Measurements from ENCODE around the gene CAB39.
A peak's percentile ranks its signal among the peaks of the same experiment; 100 is the strongest.

The CAB39 gene

GRCh38 chr2:230796280-230796862 is 83.7 kb downstream of the CAB39 start:
- Histone ChIP-seq H3K4me3 (ENCODE audit: low read depth, low read length) (no peak overlapping the region), H3K27ac (no peak overlapping the region), H3K36me3 (replicated peaks) (peaks cover 6% of the 10 kb centered on the region), H3K27me3 (replicated peaks) (no peaks in the 10 kb centered on the region)
- in situ Hi-C loops (cut with HindIII; ENCODE audit: low pct_ligation_motif_present, low sequenced_read_pairs), result no loop called here
- no peak for TF ChIP-seq CTCF (IDR thresholded peaks at IDR 0.05; ENCODE audit: low read depth, low read length, missing control alignments)
- DNase-seq, result peak; percentile 74

DNA sequence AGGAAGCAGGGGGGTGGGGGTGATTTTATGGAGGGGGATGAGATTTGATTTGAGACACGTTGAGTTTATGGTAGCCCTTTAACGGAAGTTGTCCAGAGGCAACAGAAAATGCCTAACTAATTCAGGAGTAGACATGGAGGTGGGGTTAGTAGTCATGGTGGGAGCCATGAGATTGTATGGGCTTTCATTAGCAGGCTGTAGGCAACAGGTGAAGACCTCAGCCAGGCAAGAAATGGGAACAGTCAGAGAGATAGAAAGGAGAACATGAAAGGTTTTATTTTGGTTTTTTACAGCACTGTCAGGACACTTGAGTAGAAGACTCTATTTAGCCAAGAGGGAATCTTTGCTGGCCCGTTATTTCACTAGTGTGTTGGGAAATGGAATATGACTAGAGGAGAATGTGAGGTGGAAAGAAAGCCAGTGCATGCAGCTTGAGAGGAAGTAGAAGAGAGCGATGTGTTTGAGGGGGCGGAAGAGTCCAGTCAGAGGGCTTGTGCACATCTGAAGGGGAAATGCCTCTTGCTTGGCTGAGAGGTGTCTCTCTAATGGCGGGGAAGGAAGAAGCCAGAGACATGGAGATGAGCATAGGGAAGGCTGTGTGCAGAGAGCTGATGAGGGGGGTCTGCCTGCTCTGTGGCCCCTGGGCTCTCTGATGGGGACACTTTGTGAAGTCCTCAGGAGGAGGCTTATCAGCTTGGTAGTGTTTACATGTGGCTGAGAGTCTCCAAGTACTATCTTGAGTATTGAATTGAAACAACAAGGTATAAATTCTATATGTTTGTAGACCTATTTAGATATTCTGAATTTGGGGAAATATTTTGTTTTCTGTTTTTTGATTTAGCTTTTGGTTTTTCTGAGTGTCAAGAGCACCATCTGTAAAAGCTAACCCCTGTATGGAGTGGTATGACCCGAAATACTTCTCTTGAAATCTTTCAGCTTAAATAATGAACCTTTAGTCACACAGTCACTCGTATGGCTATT is 85.2 kb downstream of the CAB39 start:
- Histone ChIP-seq H3K4me3 (ENCODE audit: low read depth, low read length) (no peak overlapping the region), H3K27ac (no peak overlapping the region), H3K36me3 (replicated peaks) (peaks cover 6% of the 10 kb centered on the region), H3K27me3 (replicated peaks) (no peaks in the 10 kb centered on the region)
- no peak for TF ChIP-seq CTCF (IDR thresholded peaks at IDR 0.05; ENCODE audit: low read depth, low read length, missing control alignments)
- in situ Hi-C loops (cut with HindIII; ENCODE audit: low pct_ligation_motif_present, low sequenced_read_pairs), result no loop called here
- DNase-seq, result peak; percentile 32

DNA sequence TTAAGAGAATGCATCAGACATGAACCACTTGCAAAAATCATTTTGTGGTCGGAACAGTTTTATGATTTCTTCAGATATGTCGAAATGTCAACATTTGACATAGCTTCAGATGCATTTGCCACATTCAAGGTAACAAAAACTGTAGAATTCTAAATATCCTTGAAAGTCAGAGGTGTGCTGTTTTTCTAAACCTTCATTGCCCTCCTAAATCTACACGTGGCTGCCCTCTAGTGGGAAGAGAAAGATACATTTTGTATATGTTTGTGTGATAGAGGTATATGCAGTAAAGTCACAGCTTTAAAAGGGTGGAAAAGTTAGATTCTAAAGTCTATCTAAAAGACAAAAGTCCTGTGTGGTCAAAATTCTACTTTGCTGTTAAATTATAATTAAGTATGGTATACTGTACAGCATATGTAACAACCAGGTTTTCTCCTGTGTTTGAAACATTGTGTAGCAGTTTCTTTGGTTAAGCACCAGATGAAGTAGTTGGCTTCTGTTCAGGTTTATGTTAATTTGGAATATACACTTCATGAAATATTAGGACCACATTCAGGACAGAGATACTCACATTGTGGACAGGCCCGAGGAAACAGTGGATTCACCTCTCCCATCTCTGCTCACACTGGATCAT is 86.2 kb downstream of the CAB39 start:
- Histone ChIP-seq H3K4me3 (ENCODE audit: low read depth, low read length) (no peak overlapping the region), H3K27me3 (replicated peaks) (no peaks in the 10 kb centered on the region), H3K36me3 (replicated peaks) (peaks cover 6% of the 10 kb centered on the region), H3K27ac (no peak overlapping the region)
- DNase-seq, result peak; percentile 32
- in situ Hi-C loops (cut with HindIII; ENCODE audit: low pct_ligation_motif_present, low sequenced_read_pairs), result no loop called here
- peak; percentile 58 for TF ChIP-seq CTCF (IDR thresholded peaks at IDR 0.05; ENCODE audit: low read depth, low read length, missing control alignments)

DNA sequence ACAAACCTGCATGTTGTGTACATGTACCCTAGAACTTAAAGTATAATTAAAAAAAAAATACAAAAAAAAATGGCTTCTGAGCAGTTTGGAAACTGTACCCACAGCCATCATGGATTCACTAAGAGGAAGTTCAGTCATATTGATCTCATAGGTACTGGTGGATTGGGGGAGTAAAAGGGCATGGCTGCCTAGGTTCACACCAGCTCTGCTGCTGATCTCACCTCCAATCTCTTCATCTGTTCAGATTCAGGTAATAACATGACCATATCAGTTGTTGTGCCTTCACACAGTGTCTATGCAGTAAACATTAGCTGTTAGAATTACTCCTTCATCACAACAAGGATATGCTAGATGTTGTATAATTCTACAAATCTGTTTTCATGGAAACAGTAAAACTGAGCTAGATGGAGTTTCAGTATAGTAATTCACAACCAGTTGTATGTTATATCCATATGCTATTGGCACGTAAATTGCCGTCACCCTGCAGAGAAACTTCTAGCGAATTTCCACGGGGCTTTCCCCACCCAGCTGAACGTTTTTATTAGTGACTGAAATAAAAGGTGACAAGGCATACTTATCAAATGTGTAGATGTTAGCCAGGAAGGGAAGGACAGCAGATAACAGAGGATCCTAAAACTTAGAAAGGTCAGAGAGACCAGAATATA is 92.8 kb downstream of the CAB39 start:
- TF ChIP-seq CTCF (IDR thresholded peaks at IDR 0.05; ENCODE audit: low read depth, low read length, missing control alignments), result no peak
- in situ Hi-C loops (cut with HindIII; ENCODE audit: low pct_ligation_motif_present, low sequenced_read_pairs), result no loop called here
- H3K27ac ChIP-seq, result no peak overlapping the region
- no peak overlapping the region for H3K4me3 ChIP-seq (ENCODE audit: low read depth, low read length)
- no peaks in the 10 kb centered on the region for H3K27me3 ChIP-seq (replicated peaks)
- no peaks in the 10 kb centered on the region for H3K36me3 ChIP-seq (replicated peaks)
- no peak for DNase-seq

DNA sequence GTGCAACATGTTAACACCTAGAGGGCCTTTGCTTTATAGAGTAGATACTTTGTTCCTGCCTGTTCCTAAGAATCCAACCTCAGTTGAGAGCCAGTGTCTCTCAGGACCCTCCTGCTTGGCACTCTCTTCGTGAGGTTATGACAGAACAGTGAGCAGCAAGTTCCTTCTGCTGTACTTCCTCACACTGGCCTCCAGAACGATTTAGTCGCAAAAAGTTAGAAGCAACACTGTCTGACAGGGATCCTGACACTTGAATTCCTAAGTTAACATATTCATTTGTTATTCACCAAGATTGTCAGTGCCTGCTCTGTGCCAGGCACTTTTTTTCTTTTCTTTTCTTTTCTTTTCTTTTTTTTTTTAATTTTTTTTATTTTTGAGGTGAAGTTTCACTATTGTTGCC is 95.1 kb downstream of the CAB39 start:
- DNase-seq, result no peak
- Histone ChIP-seq H3K36me3 (replicated peaks) (peaks cover 5% of the 10 kb centered on the region), H3K27ac (no peak overlapping the region), H3K4me3 (ENCODE audit: low read depth, low read length) (no peak overlapping the region), H3K27me3 (replicated peaks) (no peaks in the 10 kb centered on the region)
- in situ Hi-C loops (cut with HindIII; ENCODE audit: low pct_ligation_motif_present, low sequenced_read_pairs), result no loop called here
- TF ChIP-seq CTCF (IDR thresholded peaks at IDR 0.05; ENCODE audit: low read depth, low read length, missing control alignments), result no peak
